ENCODE data around the gene DPEP1.

DNA sequence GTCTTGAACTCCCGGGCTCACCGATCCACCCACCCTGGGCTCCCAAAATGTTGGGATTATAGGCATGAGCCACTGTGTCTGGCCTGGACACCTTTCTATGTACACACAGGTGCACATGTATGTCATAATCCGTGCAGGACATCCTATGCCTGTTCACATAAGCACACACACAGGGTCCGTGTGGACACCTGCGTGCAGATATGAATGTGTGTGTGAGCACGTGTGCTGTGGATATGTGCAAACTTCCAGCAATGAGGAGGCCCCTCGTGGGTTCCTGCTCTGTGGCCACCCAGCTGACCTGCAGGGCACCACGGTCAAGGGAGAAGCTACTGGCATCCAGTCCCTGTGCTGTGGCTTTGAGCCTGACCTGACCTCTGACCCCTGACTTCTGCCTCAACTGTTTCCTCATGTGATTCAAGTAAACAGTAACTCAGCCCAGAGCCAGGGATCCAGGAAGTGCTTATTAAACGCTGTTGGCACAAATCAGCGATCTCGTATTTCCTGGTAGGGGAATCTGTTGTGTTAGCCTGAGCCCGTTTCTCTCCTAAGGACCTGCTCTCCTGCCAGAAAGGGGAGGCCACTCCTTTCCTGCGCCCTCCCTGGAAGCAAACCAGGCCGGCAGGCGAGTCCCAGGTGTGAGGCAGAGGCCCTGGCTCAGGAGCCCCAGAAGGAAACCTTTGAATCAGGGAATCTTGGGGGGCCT, 31.4 kb upstream of the DPEP1 start:
- TF ChIP-seq POLR2AphosphoS5 (IDR thresholded peaks at IDR 0.05; ENCODE audit: low read depth, low read length) (no peak), TAF1 (IDR thresholded peaks at IDR 0.05; ENCODE audit: borderline replicate concordance, low read depth, low read length) (no peak)
